Fibroblast of skin of left biceps (primary cell): ENCODE results near the gene BEST4.
A peak's percentile ranks its signal among the peaks of the same experiment; 100 is the strongest.
"Not testable (repeated sequence)": the region's sequence is repeated elsewhere in the genome, so short reads cannot be mapped to it uniquely, and the experiment has no call there.

Source experiments
- DNase-seq, 2 experiments: peaks; one replicate each; pipeline ENCODE4 v3.0.0-alpha.2; 2013; ENCODE audit warnings: low read depth in 2 of 2

Gene BEST4

GRCh38 chr1:44777969-44778635 is 9.9 kb downstream of the BEST4 start:
- no peak for DNase-seq

- no peak for DNase-seq
Observed at GRCh38 chr1:44777547-44777946, 10.4 kb downstream of the BEST4 start.

GRCh38 chr1:44776730-44777068 is 11.3 kb downstream of the BEST4 start:
- no peak for DNase-seq

- no peak for DNase-seq
Observed at GRCh38 chr1:44775930-44776729, 11.8 kb downstream of the BEST4 start.

GRCh38 chr1:44775078-44775929 is 12.7 kb downstream of the BEST4 start, which contains the start of gene RPS8:
TSS of gene RPS8 (plus strand) at chr1:44775540. CDS start at chr1:44775597, 57 bp downstream.
- peak; percentile 82 to 84 for DNase-seq

GRCh38 chr1:44766421-44766820 is 21.5 kb downstream of the BEST4 start:
- DNase-seq: not testable (repeated sequence)

GRCh38 chr1:44760876-44761275 is 27.1 kb downstream of the BEST4 start:
- DNase-seq: no peak

- no peak for DNase-seq
Observed at GRCh38 chr1:44759077-44759476, 28.9 kb downstream of the BEST4 start.

- DNase-seq: no peak
Observed at GRCh38 chr1:44757420-44757819, 30.6 kb downstream of the BEST4 start.

GRCh38 chr1:44747878-44748277 is 40.1 kb downstream of the BEST4 start:
- DNase-seq: no peak

GRCh38 chr1:44743211-44743610 is 44.8 kb downstream of the BEST4 start:
- no peak for DNase-seq

- no peak for DNase-seq
Observed at GRCh38 chr1:44740179-44740617, 47.8 kb downstream of the BEST4 start.

- DNase-seq: peak; percentile 92
Observed at GRCh38 chr1:44739307-44740178, 48.4 kb downstream of the BEST4 start, which contains the start of gene KIF2C. TSS of gene KIF2C (plus strand) at chr1:44739837. CDS start at chr1:44739933, 96 bp downstream.

- DNase-seq: not testable (repeated sequence)
Observed at GRCh38 chr1:44738953-44739306, 49.0 kb downstream of the BEST4 start.

GRCh38 chr1:44735992-44736391 is 52.0 kb downstream of the BEST4 start:
- no peak for DNase-seq

GRCh38 chr1:44733784-44734183 is 54.2 kb downstream of the BEST4 start:
- DNase-seq: no peak
